Activated naive CD8-positive, alpha-beta T cell treated with anti-CD3 and anti-CD28 coated beads, Interleukin-2, amount 10 ng/mL, durations not matched to agents 7 days and 5 days (primary cell): ENCODE measurements around the gene SLC24A5. TPM values are rescaled to one million over a fixed set of nuclear protein-coding genes. Genes with fewer than 3 reads are reported as not detected.
A peak's percentile ranks its signal among the peaks of the same experiment; 100 is the strongest.

Experiments
- ATAC-seq: fragments of 150-1000 bp; cut with Tn5 transposase; one replicate; pipeline ENCODE4 v1.10.0; 2021; ENCODE audit warnings: low read depth, moderate library complexity
- POLR2A ChIA-PET: fragments of 350-600 bp; sonication (Branson Sonifier 250); formaldehyde crosslinking; loops from one replicate; lab custom pipeline; 2021; ENCODE audit warnings: antibody characterized with exemption; lab: Charles Lee
- DNase-seq: peaks from one replicate; pipeline ENCODE4 v3.0.0; 2021
- H3K27ac Mint-ChIP-seq: one replicate; pipeline ENCODE4 v1.8.0; 2022; ENCODE audit warnings: mild to moderate bottlenecking, mixed read lengths
- H3K27me3 Mint-ChIP-seq: one replicate; pipeline ENCODE4 v1.8.0; 2022; ENCODE audit warnings: mild to moderate bottlenecking, moderate library complexity, mixed read lengths
- H3K36me3 Mint-ChIP-seq: one replicate; pipeline ENCODE4 v1.8.0; 2021; ENCODE audit warnings: mild to moderate bottlenecking, mixed read lengths
- H3K4me1 Mint-ChIP-seq: one replicate; pipeline ENCODE4 v1.8.0; 2021; ENCODE audit warnings: mixed read lengths
- H3K4me3 Mint-ChIP-seq: one replicate; pipeline ENCODE4 v1.8.0; 2022; ENCODE audit warnings: mild to moderate bottlenecking, moderate library complexity, mixed read lengths
- H3K9me3 Mint-ChIP-seq: one replicate; pipeline ENCODE4 v1.8.0; 2021; ENCODE audit warnings: mixed read lengths
- total RNA-seq, 2 experiments: library from RNA; stranded (reverse); gene quantifications; one replicate each; pipeline ENCODE4 v1.2.3, GENCODE V29; 2021

SLC24A5 gene
- total RNA-seq, 2 experiments from 2014 or later: not detected

DNA sequence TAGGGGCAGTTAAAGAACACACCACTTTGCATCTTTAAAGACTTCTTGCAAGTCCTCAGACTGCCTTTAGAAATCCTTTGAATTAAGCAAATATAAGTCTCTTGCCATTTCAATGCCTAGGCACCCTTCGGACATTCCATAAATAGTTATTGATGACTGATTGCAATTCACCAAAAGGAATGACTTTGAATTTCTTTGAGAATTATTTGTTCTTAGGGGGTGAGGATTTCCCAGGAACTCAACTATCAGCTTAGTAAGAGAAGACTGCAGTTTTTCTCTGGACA is 57.8 kb downstream of the SLC24A5 start:
- peaks cover 14% of the 10 kb centered on the region for H3K36me3 Mint-ChIP-seq
- peaks cover 14% of the 10 kb centered on the region for H3K27me3 Mint-ChIP-seq
- H3K4me1 Mint-ChIP-seq: peaks cover 19% of the 10 kb centered on the region
- ATAC-seq (no peak), DNase-seq (no peak)
- POLR2A ChIA-PET: interaction anchor here (0.8 to 1.6 kb wide), 2 partner anchors 15 to 153 kb away, joined by 3 to 9 read pairs; partner anchors contain the start of gene DUT
- no peak overlapping the region for H3K27ac Mint-ChIP-seq
- H3K4me3 Mint-ChIP-seq: peak overlapping the region; percentile 44
- H3K9me3 Mint-ChIP-seq: peaks cover 4% of the 10 kb centered on the region

DNA sequence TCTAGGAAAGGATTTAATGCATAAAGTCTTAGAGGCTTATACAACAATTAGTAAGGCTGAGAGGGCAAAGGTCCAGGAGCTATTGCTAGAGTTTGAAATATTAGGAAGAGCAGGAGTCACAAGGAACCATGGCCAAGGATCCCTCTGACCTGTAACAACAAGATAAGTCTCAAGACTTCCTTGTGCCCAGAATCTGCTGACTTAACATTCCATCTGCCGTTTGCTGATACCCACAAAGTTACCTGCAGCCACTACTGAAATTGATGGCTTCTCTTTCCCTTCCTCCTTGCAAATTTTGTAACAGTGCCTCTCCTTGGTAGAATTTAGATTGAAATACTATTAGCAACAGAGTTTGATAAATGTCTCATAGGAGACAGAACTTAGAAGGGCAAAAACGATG is 62.0 kb downstream of the SLC24A5 start:
- Mint-ChIP-seq H3K4me3 (no peak overlapping the region), H3K27ac (no peak overlapping the region), H3K27me3 (peaks cover 28% of the 10 kb centered on the region), H3K4me1 (no peaks in the 10 kb centered on the region), H3K36me3 (no peaks in the 10 kb centered on the region), H3K9me3 (peaks cover 1% of the 10 kb centered on the region)
- POLR2A ChIA-PET: no interaction called here
- no peak for ATAC-seq
- no peak for DNase-seq

DNA sequence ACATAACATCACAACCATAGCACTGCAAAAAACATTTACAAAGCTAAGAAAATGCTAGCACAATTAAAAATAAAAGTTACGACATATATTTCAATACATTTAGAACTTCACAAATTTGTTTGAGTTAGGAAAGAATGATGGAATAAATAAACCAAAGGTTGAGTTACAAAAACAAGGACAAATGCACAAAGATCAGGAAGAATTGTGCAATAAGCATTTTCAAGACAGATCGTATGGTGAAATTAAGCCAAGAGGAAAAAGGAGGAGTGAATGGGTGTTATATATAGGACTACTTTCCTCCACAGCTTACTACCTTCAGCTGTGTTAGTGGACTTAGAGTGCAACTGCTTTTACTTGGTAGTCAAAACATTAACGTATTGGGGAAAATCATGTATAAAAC is 64.7 kb downstream of the SLC24A5 start:
- Mint-ChIP-seq H3K27ac (no peak overlapping the region), H3K9me3 (peaks cover 1% of the 10 kb centered on the region), H3K4me1 (no peaks in the 10 kb centered on the region), H3K4me3 (no peak overlapping the region), H3K36me3 (no peaks in the 10 kb centered on the region), H3K27me3 (peaks cover 30% of the 10 kb centered on the region)
- DNase-seq: no peak
- ATAC-seq: no peak
- POLR2A ChIA-PET: no interaction called here

DNA sequence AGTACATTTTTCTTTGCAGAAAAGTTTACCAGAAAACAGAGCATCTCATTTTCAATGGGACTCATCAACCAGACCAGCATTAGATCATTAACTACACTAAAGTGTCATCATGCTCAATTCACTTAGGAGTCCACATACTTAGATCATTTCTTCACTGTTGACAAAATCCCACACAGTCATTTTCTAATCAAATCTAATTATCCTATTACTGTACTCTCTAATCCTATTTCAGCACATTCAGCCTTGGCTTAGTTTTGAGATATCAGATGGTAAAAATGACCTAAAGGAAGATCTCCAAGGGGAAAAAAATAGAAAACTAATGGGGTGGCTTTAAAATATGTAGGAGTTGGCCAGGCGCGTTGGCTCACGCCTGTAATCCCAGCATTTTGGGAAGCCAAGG is 65.5 kb downstream of the SLC24A5 start:
- POLR2A ChIA-PET: no interaction called here
- Mint-ChIP-seq H3K9me3 (peaks cover 1% of the 10 kb centered on the region), H3K4me3 (no peak overlapping the region), H3K27ac (no peak overlapping the region), H3K27me3 (peaks cover 34% of the 10 kb centered on the region), H3K4me1 (peaks cover 2% of the 10 kb centered on the region), H3K36me3 (no peaks in the 10 kb centered on the region)
- no peak for DNase-seq
- ATAC-seq: no peak

DNA sequence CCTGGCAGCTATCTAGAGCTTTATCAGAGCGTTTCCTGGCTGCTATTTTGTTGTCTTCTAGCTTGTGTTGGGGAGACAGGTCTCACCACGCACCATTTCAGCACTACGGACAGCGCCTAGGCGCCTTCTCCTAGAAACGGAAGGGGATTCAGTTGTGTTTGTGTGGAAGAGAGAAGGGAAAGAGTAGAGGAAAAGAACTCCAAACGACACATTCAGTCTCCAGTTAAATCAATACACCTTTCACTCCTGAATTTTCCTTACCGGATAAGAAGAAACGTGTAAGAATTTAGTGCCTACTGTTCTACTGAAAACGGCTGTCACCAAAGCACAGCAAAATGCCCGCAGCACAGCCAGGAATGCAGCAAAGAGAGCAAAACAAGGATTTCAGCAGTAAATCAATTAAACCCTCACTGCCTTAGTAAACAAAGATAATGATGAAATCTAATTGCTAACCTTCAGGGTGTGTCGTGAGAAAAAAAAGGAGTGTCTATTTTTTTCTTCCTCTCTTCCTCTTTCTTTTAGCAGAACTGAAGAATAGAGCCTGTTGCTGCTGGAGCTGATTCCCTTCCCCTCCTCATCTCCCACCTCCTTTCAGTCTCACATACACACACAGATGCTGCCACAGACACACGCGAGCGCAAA is 70.3 kb downstream of the SLC24A5 start:
- ATAC-seq: no peak
- peaks cover 5% of the 10 kb centered on the region for H3K4me1 Mint-ChIP-seq
- H3K4me3 Mint-ChIP-seq: no peak overlapping the region
- H3K36me3 Mint-ChIP-seq: no peaks in the 10 kb centered on the region
- POLR2A ChIA-PET: no interaction called here
- H3K27me3 Mint-ChIP-seq: peaks cover 33% of the 10 kb centered on the region
- DNase-seq: peak; percentile 68
- no peak overlapping the region for H3K27ac Mint-ChIP-seq
- no peaks in the 10 kb centered on the region for H3K9me3 Mint-ChIP-seq

DNA sequence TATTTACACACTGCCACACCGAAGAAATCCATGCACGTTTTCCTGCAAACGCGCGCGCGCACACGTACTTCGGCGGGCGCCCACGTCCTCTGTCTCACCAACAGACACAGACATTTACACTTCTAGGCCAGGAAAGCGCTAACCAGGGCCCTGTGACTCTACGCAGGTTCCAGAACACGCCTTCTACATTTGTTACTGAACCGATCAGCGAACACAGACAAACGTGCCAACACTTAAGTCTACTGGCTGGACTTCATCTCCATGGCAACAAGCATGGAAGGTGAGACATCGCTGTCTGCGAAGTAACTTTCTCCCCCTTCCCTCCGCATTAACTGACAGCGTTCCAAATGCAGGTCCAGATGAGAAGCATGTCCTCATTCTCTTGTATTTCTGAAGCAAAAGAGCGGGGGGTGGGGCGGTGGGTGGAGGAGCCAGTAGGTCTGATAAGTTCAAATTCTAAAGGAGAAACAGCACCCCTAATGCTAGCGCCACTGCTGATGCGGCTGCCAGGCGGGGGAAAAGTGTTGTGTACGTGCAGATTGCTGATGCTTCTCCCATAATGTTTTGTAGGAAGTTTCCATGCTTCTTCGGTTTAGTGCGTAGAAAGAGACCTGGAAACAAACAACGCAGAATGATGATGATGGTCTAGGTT is 70.9 kb downstream of the SLC24A5 start, which contains the start of gene CTXN2:
CTXN2 (plus strand) TSS at position 92 of the 652 bp plus-strand sequence. CDS start 9,636 bp downstream, outside the sequence.
- H3K27me3 Mint-ChIP-seq: peaks cover 31% of the 10 kb centered on the region
- no peak within 1 kb of the TSS for H3K27ac Mint-ChIP-seq
- DNase-seq: no peak

More for the DNA sequence above, 70.9 kb downstream of the SLC24A5 start, which contains the start of gene CTXN2:
- POLR2A ChIA-PET: no interaction called here
- H3K9me3 Mint-ChIP-seq: no peaks in the 10 kb centered on the region
- H3K36me3 Mint-ChIP-seq: no peaks in the 10 kb centered on the region
- peaks cover 5% of the 10 kb centered on the region for H3K4me1 Mint-ChIP-seq
- H3K4me3 Mint-ChIP-seq: no peak within 1 kb of the TSS
- no peak for ATAC-seq

Other genes with a start within 250 kb of the SLC24A5 start
- 10 to 100 TPM; 34.5 to 36.5 TPM for gene MYEF2, start 57.3 kb downstream of the SLC24A5 start, total RNA-seq
- not detected for gene CTXN2, start 70.7 kb downstream of the SLC24A5 start, total RNA-seq
- not detected for gene SLC12A1, start 85.3 kb downstream of the SLC24A5 start, total RNA-seq
- gene DUT, start 210.4 kb downstream of the SLC24A5 start, total RNA-seq: 100 to 1,000 TPM; 255 to 262 TPM